K562 (cell line): ENCODE results near the gene DUSP10. TPM values are rescaled to one million over a fixed set of nuclear protein-coding genes. Genes with fewer than 3 reads are reported as not detected.

Experiments
- AFF4 ChIP-seq: sonication (generic); formaldehyde crosslinking; IDR thresholded peaks from 2 replicates; pipeline ENCODE4 v1.8.0; 2023; ENCODE audit warnings: mild to moderate bottlenecking, missing genetic modification reagents
- DACH1 ChIP-seq: fragments of 450-650 bp; IDR thresholded peaks from 2 replicates; pipeline ENCODE4 v1.6.1; 2018; ENCODE audit not compliant: partially characterized antibody
- NR2C1 ChIP-seq, 2 experiments: fragments of 450-650 bp; IDR thresholded peaks; 2 replicates each; pipeline ENCODE4 v1.6.1; 2017; ENCODE audit warnings: mild to moderate bottlenecking in 2 of 2, antibody characterized with exemption in 1 of 2, inconsistent platforms in 1 of 2, missing compliant biosample characterization in 1 of 2, missing genetic modification characterization in 1 of 2
- RBM14 ChIP-seq: fragments of 200-400 bp; formaldehyde crosslinking; IDR thresholded peaks from 2 replicates; pipeline ENCODE4 v1.6.1; 2018; ENCODE audit warnings: low read depth, mild to moderate bottlenecking, low read length, moderate library complexity, borderline replicate concordance; ENCODE audit not compliant: insufficient read depth
- SMAD3 ChIP-seq: fragments of 450-650 bp; formaldehyde crosslinking; conservative IDR thresholded peaks from 2 replicates; pipeline ENCODE4 v1.4.0; 2020; ENCODE audit warnings: mild to moderate bottlenecking
- SMARCB1 ChIP-seq: IDR thresholded peaks from 2 replicates; pipeline ENCODE4 v1.6.1; 2011; ENCODE audit warnings: improper control_type of control experiment, low read depth; ENCODE audit not compliant: insufficient read length
- ZBTB40 ChIP-seq, 2 experiments: fragments of 450-650 bp in 1 of 2; sonication (generic) in 1 of 2; formaldehyde crosslinking in 1 of 2; IDR thresholded peaks; 2 replicates each; pipeline versions ENCODE4 v1.7.1 to v1.9.0; 2016 to 2022; ENCODE audit warnings: inconsistent platforms in 1 of 2, mild to moderate bottlenecking in 1 of 2, missing genetic modification reagents in 1 of 2
- polyA plus RNA-seq, 8 experiments: library from polyadenylated mRNA; depleted of rRNA in 4 of 8; stranded (reverse) in 5 of 8; unstranded in 3 of 8; fragments of >200 nt; fragmentation: Nextera tagmentation in 2 of 8; fragmentation: Illumina TruSeq in 1 of 8; extraction: Ambion mirVana in 2 of 8; extraction: Trizol in 1 of 8; gene quantifications; 2 replicates each; pipeline versions ENCODE4 v1.2.1 to v1.2.3, GENCODE V29; 2011 to 2014; ENCODE audit warnings: inconsistent platforms in 1 of 8, missing spikeins in 1 of 8
- total RNA-seq, 7 experiments: library from RNA; depleted of rRNA in 6 of 7; stranded (reverse); fragments of >200 nt in 6 of 7; fragmentation: Illumina TruSeq in 2 of 7; extraction: Trizol in 2 of 7; gene quantifications; 2 replicates each; pipeline versions ENCODE4 v1.2.1 to v1.2.3, GENCODE V29; 2011 to 2021; ENCODE audit warnings: low replicate concordance in 1 of 7
- TF ChIP-seq, protein P1 (sequence below), 2 experiments: IDR thresholded peaks in 1 of 2; conservative IDR thresholded peaks in 1 of 2; 2 replicates each; pipeline ENCODE4 v1.6.1; 2016; ENCODE audit warnings: low read depth in 2 of 2, mild to moderate bottlenecking in 1 of 2, missing compliant biosample characterization in 1 of 2, missing genetic modification characterization in 1 of 2, moderate library complexity in 1 of 2

Gene DUSP10
- total and polyA plus RNA-seq, 9 of the 15 experiments (the other 6 are each of a cell fraction or from before 2014, with no cell fraction given), result 1.7 to 8.3 (median 6.1) TPM

DNA sequence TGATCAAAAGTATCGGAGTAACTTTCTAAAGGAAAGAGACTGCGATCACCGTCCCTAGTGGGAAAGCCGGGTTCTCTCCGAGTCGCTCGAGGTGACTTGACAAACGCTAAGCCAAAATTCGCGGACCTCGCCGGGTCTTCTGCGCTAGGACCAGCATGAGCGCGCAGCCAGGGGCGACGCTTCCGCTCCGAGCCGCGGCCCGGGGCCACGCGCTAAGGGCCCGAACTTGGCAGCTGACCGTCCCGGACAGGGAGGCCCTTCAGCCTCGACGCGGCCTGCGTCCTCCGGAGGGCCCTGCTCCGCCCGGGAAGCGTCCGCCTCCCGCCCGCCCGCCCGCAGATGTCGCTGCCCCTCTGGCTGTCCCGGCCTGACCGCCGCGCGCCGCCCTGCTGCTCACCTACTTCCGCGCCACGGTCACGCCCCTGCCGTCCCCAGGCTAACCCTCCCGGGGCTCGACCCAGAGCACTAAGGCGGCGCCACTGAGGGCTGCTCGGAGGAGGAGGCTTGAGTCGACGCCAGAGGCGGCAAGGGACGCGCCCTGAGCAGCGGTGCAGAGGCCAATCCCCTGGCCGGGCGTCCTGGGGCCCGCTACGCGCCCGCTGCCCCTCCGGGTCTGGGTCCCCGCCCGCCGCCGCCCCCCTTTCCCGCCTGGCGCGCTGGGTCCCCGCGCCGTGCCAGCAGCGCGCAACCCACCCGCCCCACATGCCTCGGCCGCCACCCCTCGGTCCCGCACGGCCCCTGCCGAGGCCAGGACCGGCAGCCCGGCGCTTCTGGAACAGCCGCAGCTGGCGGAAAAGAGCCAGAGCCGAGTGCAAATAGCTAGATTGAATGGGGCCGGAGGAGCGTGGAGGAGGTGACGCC, 896 bp upstream of the DUSP10 start (continued):
- peak; percentile 90 for TF ChIP-seq AFF4
- no peak for TF ChIP-seq DACH1
- no peak for TF ChIP-seq SMARCB1
- no peak for TF ChIP-seq NR2C1 (IDR thresholded peaks at IDR 0.05)
- TF ChIP-seq NR2C1 (tag; IDR thresholded peaks at IDR 0.05), result no peak
- TF ChIP-seq RBM14, result no peak
- TF ChIP-seq SMAD3 (CRISPR knock-in tag), result no peak
- TF ChIP-seq ZBTB40 (IDR thresholded peaks at IDR 0.05), result no peak
- no peak for TF ChIP-seq ZBTB40 (CRISPR knock-in tag; IDR thresholded peaks at IDR 0.05)
- TF ChIP-seq, protein P1, sequence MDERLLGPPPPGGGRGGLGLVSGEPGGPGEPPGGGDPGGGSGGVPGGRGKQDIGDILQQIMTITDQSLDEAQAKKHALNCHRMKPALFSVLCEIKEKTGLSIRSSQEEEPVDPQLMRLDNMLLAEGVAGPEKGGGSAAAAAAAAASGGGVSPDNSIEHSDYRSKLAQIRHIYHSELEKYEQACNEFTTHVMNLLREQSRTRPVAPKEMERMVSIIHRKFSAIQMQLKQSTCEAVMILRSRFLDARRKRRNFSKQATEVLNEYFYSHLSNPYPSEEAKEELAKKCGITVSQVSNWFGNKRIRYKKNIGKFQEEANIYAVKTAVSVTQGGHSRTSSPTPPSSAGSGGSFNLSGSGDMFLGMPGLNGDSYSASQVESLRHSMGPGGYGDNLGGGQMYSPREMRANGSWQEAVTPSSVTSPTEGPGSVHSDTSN (CRISPR knock-in tag; IDR thresholded peaks at IDR 0.05; ENCODE audit: low read depth), result no peak
- TF ChIP-seq, protein P1 (tag; conservative IDR thresholded peaks at IDR 0.05; ENCODE audit: low read depth), result no peak
